ENCODE data around the gene MOB1B. TPM values are rescaled to one million over a fixed set of nuclear protein-coding genes. Genes with fewer than 3 reads are reported as not detected.

MOB1B gene
- 8.5 TPM for polyA plus RNA-seq (2012; ENCODE audit: missing spikeins)

DNA sequence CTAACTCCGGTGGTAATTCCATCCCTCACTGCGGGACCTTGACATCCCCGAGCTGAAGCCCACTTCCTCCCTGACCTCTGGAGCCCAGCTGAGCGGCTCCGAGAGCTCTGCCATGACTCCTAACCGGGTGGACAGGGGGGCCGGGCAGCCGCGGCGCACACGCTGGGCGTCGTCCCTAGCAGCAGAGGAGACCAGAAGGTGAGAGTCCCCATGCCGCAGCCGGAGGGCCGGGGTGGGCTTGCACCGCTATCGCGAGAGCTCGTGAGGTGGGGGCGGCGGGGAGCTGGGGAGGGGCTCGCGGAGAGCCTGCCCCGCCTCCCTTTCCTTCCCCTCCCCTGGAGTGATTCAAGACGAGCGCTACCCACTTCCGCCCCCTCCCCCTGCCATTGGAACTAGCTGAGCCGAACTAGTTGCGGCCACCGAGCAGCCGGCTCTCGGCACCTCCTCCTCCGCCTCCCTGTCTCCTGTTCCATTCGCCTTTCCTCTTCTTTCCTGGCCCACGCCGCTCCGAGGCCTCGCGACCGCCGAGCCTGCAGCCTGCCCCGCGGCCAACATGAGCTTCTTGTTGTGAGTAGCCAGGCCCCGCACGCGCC is at the start of gene MOB1B:
TSS of gene MOB1B (plus strand) at position 386 of the 593 bp plus-strand sequence. CDS start at position 554, 168 bp downstream.
- TF ChIP-seq POLR2AphosphoS5 (IDR thresholded peaks at IDR 0.05; ENCODE audit: low read depth, low read length): peak; percentile 51; the same call in 1 of the 2 replicates
- TF ChIP-seq TAF1 (IDR thresholded peaks at IDR 0.05; ENCODE audit: borderline replicate concordance, low read depth, low read length): no peak
- peak; percentile 74 for TF ChIP-seq POLR2A (IDR thresholded peaks at IDR 0.05; ENCODE audit: low read depth, low read length)
- FAIRE-seq: peak; percentile 24
- DNase-seq (ENCODE audit: insufficient read length): peak; percentile 81

DNA sequence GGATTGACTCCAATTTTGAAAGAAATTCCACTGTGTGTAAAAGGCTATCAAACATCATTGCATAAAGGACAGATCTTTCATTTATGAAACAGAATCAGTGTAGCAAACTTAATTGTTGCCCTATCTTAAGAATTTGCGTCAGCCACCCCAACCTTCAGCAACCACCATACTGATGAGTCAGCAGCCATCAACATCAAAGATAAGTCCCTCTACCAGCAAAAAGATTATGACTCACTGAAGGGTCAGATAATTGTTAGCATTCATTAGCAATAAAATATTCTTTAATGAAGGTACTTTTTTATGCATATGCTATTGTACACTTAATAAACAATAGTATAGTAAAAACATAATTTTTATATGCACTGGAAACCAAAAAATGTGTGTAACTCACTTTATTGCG is 46.7 kb upstream of the MOB1B start:
- TF ChIP-seq POLR2AphosphoS5 (IDR thresholded peaks at IDR 0.05; ENCODE audit: low read depth, low read length): no peak
- no peak for TF ChIP-seq TAF1 (IDR thresholded peaks at IDR 0.05; ENCODE audit: borderline replicate concordance, low read depth, low read length)
- TF ChIP-seq POLR2A (IDR thresholded peaks at IDR 0.05; ENCODE audit: low read depth, low read length): no peak
- FAIRE-seq (no peak), DNase-seq (ENCODE audit: insufficient read length) (no peak)

DNA sequence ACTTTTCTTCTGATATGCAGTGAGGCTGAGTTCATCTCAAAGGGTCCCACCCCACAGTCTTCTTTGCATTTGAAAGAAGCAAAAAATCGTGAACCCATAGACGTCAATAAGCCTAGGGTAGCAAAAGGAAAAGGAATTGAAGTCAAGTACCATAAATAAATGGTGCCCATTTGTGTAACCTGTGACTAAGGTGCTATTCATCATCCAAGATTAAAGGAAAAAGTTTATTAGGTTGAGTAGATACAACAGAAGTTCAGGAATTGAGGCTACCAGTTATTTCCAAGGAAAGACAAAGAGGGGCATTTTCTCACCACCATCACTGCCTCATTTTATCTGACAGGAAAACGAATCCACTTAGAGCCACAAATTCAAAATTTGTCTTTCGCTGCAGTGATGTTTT is 43.7 kb upstream of the MOB1B start:
- DNase-seq (ENCODE audit: insufficient read length): no peak
- TF ChIP-seq POLR2AphosphoS5 (IDR thresholded peaks at IDR 0.05; ENCODE audit: low read depth, low read length) (no peak), POLR2A (IDR thresholded peaks at IDR 0.05; ENCODE audit: low read depth, low read length) (no peak), TAF1 (IDR thresholded peaks at IDR 0.05; ENCODE audit: borderline replicate concordance, low read depth, low read length) (no peak)
- FAIRE-seq: no peak

DNA sequence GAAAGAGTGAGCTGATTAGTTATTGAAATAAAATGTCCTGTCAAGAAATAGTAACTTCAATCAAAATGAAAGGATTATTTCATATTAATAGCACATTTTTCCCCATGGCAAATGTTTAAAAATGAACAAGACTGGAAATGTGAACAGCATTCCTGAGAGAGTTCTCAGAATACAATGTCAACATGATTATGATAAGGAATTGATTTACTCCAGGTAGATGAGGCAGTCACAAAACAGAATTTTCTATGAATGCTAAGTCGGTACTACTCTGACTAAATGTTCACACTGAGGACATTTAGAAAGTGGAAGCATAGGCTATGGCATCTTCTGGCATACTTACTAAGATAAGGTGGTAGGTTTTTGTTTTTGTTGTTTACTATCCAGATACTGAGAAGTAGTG is 43.1 kb upstream of the MOB1B start:
- FAIRE-seq (no peak), DNase-seq (ENCODE audit: insufficient read length) (no peak)
- TF ChIP-seq POLR2AphosphoS5 (IDR thresholded peaks at IDR 0.05; ENCODE audit: low read depth, low read length): no peak
- TF ChIP-seq TAF1 (IDR thresholded peaks at IDR 0.05; ENCODE audit: borderline replicate concordance, low read depth, low read length): no peak
- no peak for TF ChIP-seq POLR2A (IDR thresholded peaks at IDR 0.05; ENCODE audit: low read depth, low read length)

DNA sequence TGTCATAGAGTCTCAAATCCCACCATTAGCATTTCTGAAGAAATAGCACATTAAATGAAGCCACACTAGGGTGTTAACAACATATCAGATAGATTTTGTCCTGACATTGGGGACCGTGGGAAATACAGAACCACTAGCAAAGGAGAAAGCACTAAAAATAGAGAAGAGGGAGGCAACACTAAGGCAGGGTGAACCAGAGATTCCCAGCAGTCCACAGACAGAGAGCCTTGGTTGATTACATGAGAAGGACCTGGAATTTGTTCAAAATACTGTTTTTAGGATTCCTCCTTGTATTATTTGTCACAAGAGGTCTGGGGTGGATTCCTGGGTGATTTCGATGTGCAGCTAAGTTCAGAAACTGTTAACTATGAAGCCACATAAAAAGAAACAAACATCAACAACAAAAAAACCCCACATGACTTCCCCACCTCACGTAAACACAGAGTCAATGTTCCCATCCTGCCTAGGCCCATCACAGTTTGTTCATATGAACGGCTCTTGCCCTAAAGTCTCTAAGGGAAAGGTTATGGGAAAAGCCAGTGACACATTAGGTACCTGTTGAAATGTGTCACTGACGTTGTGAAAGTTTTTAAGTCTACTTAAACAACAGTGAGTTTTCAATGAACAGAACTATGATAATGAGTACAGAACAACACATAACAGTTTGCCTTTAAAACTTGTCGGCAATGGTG is 38.9 kb upstream of the MOB1B start:
- DNase-seq (ENCODE audit: insufficient read length) (no peak), FAIRE-seq (peak; percentile 73)
- TF ChIP-seq POLR2AphosphoS5 (IDR thresholded peaks at IDR 0.05; ENCODE audit: low read depth, low read length) (no peak), POLR2A (IDR thresholded peaks at IDR 0.05; ENCODE audit: low read depth, low read length) (no peak), TAF1 (IDR thresholded peaks at IDR 0.05; ENCODE audit: borderline replicate concordance, low read depth, low read length) (no peak)

DNA sequence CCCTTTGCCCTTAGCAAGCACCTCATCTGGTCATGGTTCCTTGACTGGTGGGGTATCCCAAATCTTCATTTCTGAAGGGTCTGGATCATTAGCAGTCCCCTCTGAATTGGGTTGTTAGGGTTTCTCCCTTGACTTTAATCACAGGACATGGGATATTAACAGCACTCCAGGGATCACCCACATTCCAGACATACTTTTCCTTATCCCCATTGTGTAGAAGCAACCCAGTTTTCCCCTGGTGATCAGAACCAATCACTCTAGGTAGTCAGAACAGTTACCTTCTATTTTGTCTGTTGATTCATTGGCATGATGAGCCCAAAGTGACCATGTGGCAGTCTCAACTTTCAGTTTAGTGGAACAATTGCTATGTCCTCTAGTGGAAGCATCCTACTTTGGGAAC is 33.4 kb upstream of the MOB1B start:
- TF ChIP-seq POLR2AphosphoS5 (IDR thresholded peaks at IDR 0.05; ENCODE audit: low read depth, low read length): no peak
- TF ChIP-seq POLR2A (IDR thresholded peaks at IDR 0.05; ENCODE audit: low read depth, low read length): no peak
- no peak for TF ChIP-seq TAF1 (IDR thresholded peaks at IDR 0.05; ENCODE audit: borderline replicate concordance, low read depth, low read length)
- DNase-seq (ENCODE audit: insufficient read length) (no peak), FAIRE-seq (no peak)

DNA sequence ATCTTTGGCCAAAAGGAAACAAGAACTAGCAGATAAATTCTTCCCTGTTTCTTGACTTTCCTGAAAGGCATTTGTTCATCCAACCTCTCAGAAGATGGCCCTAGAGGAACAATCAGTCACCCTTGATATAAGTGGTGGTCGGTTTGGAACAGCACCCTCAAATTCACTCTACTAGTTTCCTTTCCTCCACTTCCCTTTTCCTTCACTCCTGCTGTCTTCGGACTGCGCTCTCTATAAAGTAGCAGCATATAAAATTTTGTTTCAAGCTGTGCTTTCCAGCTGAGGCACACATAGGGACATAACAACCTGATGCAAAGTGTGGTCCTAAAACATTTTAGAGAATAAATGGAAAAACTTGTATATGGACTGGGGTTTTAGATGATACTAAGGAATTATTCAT is 29.0 kb upstream of the MOB1B start:
- TF ChIP-seq POLR2A (IDR thresholded peaks at IDR 0.05; ENCODE audit: low read depth, low read length): no peak
- TF ChIP-seq POLR2AphosphoS5 (IDR thresholded peaks at IDR 0.05; ENCODE audit: low read depth, low read length): no peak
- TF ChIP-seq TAF1 (IDR thresholded peaks at IDR 0.05; ENCODE audit: borderline replicate concordance, low read depth, low read length): no peak
- no peak for FAIRE-seq

DNA sequence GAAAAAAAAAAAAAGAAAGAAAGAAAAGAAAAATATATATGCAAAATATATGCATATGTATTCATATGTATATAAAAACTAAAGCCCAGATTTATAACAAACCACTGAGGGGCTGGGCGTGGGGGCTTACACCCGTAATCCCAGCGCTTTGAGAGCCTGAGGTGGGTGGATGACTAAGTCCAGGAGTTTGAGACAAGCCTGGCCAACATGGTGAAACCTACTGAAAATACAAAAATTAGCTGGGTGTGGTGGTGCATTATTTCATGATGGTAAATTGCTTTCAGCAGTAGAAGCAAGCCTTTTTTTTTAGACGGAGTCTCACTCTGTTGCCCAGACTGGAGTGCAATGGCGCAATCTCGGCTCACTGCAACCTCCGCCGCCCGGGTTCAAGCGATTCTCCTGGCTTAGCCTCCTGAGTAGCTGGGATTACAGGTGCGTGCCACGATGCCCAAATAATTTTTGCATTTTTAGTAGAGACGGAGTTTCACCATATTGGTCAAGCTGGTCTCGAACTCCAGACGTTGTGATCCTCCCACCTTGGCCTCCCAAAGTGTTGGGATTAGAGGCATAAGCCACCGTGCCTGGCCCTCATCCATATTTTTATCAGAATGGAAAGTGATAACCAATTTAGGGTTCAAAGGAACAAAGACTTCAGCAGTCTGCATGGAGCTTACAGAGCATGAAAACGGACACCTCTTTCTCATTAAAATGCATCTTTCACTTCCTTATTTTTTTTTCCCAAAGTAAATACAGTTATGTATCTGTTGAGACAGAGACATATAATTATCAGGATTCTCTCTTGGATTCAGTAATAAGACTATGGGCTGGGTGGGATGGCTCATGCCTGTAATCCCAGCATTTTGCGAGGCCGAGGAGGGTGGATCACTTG is 27.7 kb upstream of the MOB1B start:
- FAIRE-seq (peak; percentile 84), DNase-seq (ENCODE audit: insufficient read length) (no peak)
- no peak for TF ChIP-seq TAF1 (IDR thresholded peaks at IDR 0.05; ENCODE audit: borderline replicate concordance, low read depth, low read length)
- TF ChIP-seq POLR2AphosphoS5 (IDR thresholded peaks at IDR 0.05; ENCODE audit: low read depth, low read length): no peak
- no peak for TF ChIP-seq POLR2A (IDR thresholded peaks at IDR 0.05; ENCODE audit: low read depth, low read length)

More for the DNA sequence above, 29.0 kb upstream of the MOB1B start:
- DNase-seq (ENCODE audit: insufficient read length): no peak

DNA sequence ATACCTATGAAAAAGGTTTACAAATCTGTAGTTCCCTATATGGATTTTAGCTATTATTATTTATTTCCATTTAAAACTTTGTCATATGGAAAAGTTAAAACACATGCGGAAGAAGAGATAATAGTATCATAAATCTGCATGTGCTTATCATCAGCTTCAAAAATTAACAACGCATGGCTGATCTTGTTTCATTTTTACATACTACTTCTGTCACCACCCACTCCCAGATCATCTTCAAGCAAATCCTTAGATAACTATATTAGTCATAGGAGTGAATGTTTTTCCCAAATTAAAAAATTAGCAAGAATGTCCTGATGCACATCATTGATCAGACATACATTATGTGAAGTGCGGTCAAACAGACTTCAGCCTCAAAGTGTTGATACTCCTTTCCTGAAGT is 24.6 kb upstream of the MOB1B start:
- no peak for TF ChIP-seq TAF1 (IDR thresholded peaks at IDR 0.05; ENCODE audit: borderline replicate concordance, low read depth, low read length)
- TF ChIP-seq POLR2AphosphoS5 (IDR thresholded peaks at IDR 0.05; ENCODE audit: low read depth, low read length): no peak
- TF ChIP-seq POLR2A (IDR thresholded peaks at IDR 0.05; ENCODE audit: low read depth, low read length): no peak
- no peak for DNase-seq (ENCODE audit: insufficient read length)
- no peak for FAIRE-seq

DNA sequence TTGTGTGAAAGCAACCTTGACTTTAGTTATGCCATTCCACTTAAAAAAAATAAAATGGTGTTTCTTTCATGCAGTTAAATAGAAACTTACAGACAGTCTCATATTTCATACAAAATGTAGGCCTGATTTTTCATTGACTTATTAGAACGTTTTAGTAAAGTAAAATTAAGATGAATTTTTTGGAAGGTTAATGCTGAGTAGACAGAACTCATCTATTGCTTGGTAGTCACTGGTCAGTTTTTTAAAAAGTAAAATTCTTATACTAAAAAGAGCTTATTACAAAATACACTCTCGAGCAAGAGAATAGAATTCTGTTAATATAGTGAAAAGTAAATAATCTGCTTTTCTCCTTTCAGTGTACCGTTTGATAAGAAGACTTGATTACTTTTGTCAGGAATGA is 21.4 kb upstream of the MOB1B start:
- DNase-seq (ENCODE audit: insufficient read length): no peak
- FAIRE-seq: no peak
- TF ChIP-seq TAF1 (IDR thresholded peaks at IDR 0.05; ENCODE audit: borderline replicate concordance, low read depth, low read length) (no peak), POLR2AphosphoS5 (IDR thresholded peaks at IDR 0.05; ENCODE audit: low read depth, low read length) (no peak), POLR2A (IDR thresholded peaks at IDR 0.05; ENCODE audit: low read depth, low read length) (no peak)

DNA sequence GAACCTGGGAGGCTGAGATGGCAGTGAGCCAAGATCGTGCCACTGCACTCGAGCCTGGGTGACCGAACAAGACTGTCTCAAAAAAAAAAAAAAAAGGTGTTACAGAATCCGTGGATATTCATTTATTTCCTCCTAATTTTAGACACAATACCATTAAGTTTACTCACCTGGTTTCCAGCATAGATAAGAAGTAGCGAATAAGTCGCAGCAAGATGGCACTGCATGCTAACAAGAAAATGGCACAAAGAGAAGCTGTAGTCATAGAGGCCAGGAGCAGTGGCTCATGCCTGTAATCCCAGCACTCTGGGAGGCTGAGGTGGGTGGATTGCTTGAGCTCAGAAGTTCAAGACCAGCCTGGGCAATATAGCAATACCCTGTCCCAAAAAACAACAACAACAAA is 17.0 kb upstream of the MOB1B start:
- TF ChIP-seq POLR2AphosphoS5 (IDR thresholded peaks at IDR 0.05; ENCODE audit: low read depth, low read length) (no peak), POLR2A (IDR thresholded peaks at IDR 0.05; ENCODE audit: low read depth, low read length) (no peak), TAF1 (IDR thresholded peaks at IDR 0.05; ENCODE audit: borderline replicate concordance, low read depth, low read length) (no peak)
- DNase-seq (ENCODE audit: insufficient read length) (no peak), FAIRE-seq (no peak)
